ENCODE data around the gene BABAM2. TPM values are rescaled to one million over a fixed set of nuclear protein-coding genes. Genes with fewer than 3 reads are reported as not detected.

The BABAM2 gene
- polyA plus RNA-seq, 1 experiment: 32.6 TPM

GRCh38 chr2:28343184-28343942 is 452.8 kb downstream of the BABAM2 start:
- POLR2A ChIA-PET: no interaction called here
- H3K4me3 ChIP-seq (ENCODE audit: low read depth, low read length): no peak overlapping the region
- DNase-seq (ENCODE audit: low read depth): no peak
- CTCF ChIA-PET: interaction anchor here (0.6 to 1.8 kb wide), 2 partner anchors 53 to 392 kb away, joined by 3 to 7 read pairs; no protein-coding TSS in a partner anchor
- TF ChIP-seq, protein P1, sequence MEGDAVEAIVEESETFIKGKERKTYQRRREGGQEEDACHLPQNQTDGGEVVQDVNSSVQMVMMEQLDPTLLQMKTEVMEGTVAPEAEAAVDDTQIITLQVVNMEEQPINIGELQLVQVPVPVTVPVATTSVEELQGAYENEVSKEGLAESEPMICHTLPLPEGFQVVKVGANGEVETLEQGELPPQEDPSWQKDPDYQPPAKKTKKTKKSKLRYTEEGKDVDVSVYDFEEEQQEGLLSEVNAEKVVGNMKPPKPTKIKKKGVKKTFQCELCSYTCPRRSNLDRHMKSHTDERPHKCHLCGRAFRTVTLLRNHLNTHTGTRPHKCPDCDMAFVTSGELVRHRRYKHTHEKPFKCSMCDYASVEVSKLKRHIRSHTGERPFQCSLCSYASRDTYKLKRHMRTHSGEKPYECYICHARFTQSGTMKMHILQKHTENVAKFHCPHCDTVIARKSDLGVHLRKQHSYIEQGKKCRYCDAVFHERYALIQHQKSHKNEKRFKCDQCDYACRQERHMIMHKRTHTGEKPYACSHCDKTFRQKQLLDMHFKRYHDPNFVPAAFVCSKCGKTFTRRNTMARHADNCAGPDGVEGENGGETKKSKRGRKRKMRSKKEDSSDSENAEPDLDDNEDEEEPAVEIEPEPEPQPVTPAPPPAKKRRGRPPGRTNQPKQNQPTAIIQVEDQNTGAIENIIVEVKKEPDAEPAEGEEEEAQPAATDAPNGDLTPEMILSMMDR (IDR thresholded peaks at IDR 0.05; ENCODE audit: insufficient read depth, low read depth, low read length): no peak
- H3K27me3 ChIP-seq (ENCODE audit: control insufficient read depth, insufficient read depth, low read length): no peaks in the 10 kb centered on the region
- no peaks in the 10 kb centered on the region for H3K36me3 ChIP-seq (ENCODE audit: control insufficient read depth, insufficient read depth, low read length)

GRCh38 chr2:28343971-28344715 is 453.6 kb downstream of the BABAM2 start:
- Histone ChIP-seq H3K36me3 (ENCODE audit: control insufficient read depth, insufficient read depth, low read length) (no peaks in the 10 kb centered on the region), H3K27me3 (ENCODE audit: control insufficient read depth, insufficient read depth, low read length) (no peaks in the 10 kb centered on the region), H3K4me3 (ENCODE audit: low read depth, low read length) (no peak overlapping the region)
- TF ChIP-seq, protein P1 (IDR thresholded peaks at IDR 0.05; ENCODE audit: insufficient read depth, low read depth, low read length): no peak
- ChIA-PET CTCF (no interaction called here), POLR2A (no interaction called here)
- no peak for DNase-seq (ENCODE audit: low read depth)

- no peak for DNase-seq (ENCODE audit: low read depth)
- TF ChIP-seq, protein P1 (IDR thresholded peaks at IDR 0.05; ENCODE audit: insufficient read depth, low read depth, low read length): no peak
- POLR2A ChIA-PET: no interaction called here
- CTCF ChIA-PET: no interaction called here
- Histone ChIP-seq H3K27me3 (ENCODE audit: control insufficient read depth, insufficient read depth, low read length) (no peaks in the 10 kb centered on the region), H3K36me3 (ENCODE audit: control insufficient read depth, insufficient read depth, low read length) (no peaks in the 10 kb centered on the region), H3K4me3 (ENCODE audit: low read depth, low read length) (no peak overlapping the region)
Observed at GRCh38 chr2:28344756-28345373, 454.3 kb downstream of the BABAM2 start.

- TF ChIP-seq, protein P1 (IDR thresholded peaks at IDR 0.05; ENCODE audit: insufficient read depth, low read depth, low read length): no peak
- DNase-seq (ENCODE audit: low read depth): no peak
- no peaks in the 10 kb centered on the region for H3K36me3 ChIP-seq (ENCODE audit: control insufficient read depth, insufficient read depth, low read length)
- CTCF ChIA-PET: no interaction called here
- POLR2A ChIA-PET: no interaction called here
- no peak overlapping the region for H3K4me3 ChIP-seq (ENCODE audit: low read depth, low read length)
- H3K27me3 ChIP-seq (ENCODE audit: control insufficient read depth, insufficient read depth, low read length): no peaks in the 10 kb centered on the region
Observed at GRCh38 chr2:28345619-28346018, 455.1 kb downstream of the BABAM2 start.

GRCh38 chr2:28346587-28346986 is 456.1 kb downstream of the BABAM2 start:
- H3K27me3 ChIP-seq (ENCODE audit: control insufficient read depth, insufficient read depth, low read length): no peaks in the 10 kb centered on the region
- POLR2A ChIA-PET: no interaction called here
- no peaks in the 10 kb centered on the region for H3K36me3 ChIP-seq (ENCODE audit: control insufficient read depth, insufficient read depth, low read length)
- TF ChIP-seq, protein P1 (IDR thresholded peaks at IDR 0.05; ENCODE audit: insufficient read depth, low read depth, low read length): no peak
- H3K4me3 ChIP-seq (ENCODE audit: low read depth, low read length): no peak overlapping the region
- DNase-seq (ENCODE audit: low read depth): peak; percentile 62
- CTCF ChIA-PET: no interaction called here

Data from BJ (cell line).